Amniotic stem cell (primary cell): Measurements from ENCODE around the gene INMT.

Source experiments
- DNase-seq: peaks from one replicate; lab custom pipeline; 2025; lab: John Stamatoyannopoulos, UW

Gene INMT

DNA sequence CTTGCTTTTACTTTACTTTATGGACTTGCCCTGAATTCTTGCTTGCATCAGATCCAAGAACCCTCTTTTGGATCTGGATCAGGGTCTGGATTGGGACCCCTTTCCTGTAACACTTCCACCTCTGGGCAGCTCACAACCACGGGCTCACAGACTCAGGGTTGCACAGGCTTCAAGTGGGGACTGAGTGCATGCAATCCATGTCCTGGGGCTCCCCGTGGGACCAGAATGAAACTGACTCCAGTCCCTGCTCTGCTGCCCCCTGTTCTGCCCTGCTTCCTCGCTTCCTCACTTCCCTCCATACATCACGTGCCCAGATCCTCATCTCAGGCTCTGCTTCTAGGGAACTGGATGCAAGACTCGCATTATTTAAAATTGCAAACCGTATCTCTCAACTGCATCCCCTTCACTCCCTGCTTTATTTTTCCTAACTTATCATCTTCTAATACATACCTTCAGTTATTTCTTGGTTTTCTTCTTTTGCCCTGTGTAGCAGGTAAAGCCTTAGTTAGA, 23.3 kb upstream of the INMT start:
- DNase-seq: no peak

DNA sequence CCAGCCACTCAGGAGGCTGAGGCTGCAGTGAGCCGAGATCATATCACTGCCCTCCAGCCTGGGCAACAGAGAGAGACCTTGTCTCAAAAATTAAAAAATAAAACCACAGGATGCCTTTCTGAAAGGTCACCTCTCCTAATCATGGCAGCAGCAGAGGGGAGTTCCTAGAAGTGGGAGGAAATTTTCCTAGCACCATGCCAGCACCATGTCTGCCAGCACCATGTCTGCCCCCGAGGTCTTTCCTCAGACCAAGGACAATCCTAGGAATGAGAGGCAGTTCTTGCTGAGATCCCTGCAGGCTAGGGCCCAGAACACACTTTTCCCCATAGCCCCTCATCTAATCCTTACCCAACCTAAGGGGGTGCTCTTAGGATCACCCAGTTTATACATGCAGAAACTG, 22.3 kb upstream of the INMT start:
- no peak for DNase-seq

DNA sequence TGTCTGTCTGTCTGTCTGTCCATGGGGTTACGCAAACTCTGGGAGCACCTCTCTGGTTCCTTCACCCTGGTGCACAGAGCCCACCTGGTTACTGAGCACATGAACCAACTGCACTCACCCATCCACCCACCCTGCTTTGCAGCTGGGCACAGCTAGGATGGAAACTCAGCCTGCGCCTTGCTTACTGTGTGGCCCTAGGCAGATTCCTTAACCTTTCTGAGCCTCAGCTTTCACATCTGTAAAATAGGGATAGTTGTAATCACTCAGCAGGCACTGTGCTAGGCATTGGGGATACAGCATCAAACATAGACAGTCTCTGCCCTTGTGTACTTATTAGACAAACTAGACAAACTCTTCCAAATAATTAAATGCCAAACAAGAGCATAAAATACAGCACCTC, 21.8 kb upstream of the INMT start:
- no peak for DNase-seq

DNA sequence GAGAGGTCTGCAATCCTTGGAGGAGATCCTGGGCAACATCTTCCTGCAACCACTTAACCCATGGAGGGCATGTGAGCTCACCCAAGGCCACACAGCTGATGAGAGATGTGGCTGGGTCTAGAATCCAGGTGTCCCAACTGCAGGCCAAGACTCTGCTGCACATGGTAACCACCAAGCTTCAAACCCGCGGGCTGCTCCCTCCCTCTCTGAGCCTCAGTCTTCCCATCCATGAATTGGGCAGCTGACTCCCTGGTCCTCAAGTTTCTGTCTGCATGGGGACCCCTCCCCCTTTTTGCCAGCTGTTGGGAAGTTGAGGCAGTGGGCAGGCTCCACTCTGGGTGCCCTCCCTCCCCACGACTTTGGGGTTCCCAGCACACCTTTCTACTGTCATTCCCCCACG, 20.9 kb upstream of the INMT start:
- no peak for DNase-seq

DNA sequence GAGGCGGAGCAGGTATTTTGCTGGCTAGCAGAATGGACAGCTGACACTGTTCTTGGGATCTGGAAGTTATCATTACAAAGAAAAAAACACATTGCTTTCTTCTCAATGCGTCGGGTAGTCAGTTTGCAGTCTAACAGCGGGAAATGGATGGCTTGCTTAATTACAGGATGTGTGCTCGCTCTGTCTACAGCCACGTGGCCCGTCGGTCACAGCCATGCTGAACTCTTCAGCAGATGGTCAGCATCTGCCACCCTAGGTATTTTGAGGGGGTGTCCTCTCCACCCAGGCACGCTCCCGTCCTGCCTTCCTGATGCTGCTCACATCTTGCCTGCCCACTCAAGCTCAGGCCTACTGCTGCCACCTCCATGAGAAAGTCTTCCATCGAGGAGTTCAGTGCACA, 20.4 kb upstream of the INMT start:
- no peak for DNase-seq

DNA sequence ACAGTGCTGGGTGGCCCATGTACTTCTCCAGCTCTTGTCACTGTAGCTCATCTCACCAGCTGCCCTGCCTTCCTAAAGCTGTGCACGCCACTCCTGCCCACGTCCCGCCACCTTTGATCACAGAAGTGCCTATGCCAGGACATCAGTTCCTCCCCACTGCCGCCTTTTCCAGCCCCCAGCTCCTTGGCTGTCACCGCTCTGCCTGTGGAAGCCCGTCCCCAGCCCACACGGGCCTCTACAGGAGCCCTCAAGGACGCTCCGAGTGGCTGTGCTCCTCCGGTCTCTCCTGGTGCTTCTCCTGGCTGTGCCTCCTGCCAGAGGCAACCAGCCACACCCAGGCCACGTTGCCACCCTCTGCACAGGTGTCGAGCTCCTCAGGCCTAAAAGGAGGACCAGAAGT, 19.3 kb upstream of the INMT start:
- no peak for DNase-seq

DNA sequence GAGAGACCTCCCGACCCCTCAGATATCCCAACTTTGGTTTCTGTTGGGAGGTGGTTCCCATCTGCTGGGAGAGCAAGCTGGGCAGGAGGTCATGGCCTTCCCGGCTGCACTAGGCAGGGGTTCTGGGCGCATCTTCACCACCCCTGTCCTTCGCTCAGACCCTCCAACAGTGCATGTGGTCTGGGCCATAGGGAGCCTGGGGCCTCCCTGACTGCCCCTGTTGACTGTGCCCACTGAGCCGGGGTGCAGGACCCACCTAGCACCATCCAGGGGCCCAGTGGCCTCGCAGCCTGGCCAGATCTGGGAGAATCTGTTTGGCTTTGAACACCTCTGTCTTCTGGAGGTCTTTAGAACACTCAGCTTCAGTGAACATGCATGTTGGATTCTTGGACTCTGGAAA, 18.7 kb upstream of the INMT start:
- no peak for DNase-seq

DNA sequence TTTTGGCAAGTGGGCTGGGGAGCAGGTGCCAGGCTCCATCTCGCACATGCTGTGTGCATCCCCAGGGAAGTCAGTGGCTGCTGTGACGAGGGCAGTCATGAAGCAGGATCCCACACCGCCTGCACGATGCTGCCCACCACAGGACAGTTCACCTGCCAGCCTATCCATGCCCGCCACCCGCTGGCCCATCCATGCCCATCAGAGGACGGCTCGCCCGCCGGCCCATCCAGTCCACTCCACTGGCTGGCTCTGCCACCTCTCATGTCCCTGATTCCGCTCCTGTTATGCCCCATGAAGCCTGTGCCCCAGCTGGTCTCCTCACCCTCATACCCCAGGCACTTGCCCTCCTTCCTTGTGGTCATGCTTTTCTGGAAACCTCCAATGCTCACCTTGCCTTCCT, 18.2 kb upstream of the INMT start:
- DNase-seq: no peak

DNA sequence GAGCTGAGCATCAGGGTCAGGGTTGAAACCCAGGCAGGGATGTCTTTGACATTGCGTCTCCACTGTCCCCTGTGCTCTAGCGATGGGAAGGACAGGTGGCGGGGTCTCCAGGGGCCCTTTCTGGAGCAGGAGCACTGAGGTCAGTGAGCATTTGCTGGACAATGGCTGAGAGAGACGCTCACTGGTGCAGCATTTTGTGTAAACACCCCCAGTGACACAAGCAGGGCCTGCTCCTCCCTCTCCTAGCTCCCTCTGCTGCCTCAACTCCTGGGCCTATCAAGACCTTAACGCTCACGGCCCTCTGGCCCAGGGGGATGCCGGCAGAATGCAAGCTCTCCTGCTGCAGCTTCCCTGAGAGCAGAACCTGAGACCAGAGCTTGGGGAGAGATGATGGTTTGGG, 17.4 kb upstream of the INMT start:
- DNase-seq: no peak

DNA sequence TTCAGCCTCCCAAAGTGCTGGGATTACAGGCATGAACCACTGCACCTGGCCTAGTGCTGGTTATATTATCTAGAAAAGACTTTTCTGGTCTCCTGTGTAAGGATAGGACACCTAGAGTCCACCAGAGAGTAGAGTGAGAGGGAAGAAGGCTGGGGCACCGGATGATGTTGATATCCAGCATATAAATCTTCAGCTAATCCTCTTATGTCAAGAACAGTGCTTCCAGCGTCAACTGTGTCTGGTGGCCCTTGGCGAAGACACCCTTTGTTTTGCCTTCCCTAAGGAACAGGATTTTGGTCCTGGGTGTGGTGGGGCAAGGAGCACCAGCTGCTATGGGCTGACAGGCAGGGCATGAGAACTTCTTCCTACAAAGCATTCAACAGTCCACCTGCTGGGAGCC, 16.3 kb upstream of the INMT start:
- DNase-seq: no peak

DNA sequence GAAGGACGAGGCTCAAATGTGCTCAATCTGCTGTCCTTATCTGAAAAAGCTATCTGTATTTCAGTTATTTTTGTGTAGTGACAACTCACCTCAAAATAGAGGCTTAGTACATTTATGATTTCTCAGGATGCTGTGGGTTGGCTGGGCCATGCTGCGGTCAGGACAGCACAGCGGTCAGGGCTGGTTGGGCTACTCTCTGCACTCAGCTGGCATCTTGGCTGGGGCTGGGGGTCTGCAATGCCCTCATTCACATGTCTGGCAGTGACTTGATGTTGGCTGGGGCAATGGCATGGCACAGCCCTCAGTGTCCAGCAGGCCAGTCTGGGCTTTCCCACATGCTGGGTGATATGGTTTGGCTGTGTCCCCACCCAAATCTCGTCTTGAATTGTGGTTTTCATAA, 15.6 kb upstream of the INMT start:
- DNase-seq: no peak

DNA sequence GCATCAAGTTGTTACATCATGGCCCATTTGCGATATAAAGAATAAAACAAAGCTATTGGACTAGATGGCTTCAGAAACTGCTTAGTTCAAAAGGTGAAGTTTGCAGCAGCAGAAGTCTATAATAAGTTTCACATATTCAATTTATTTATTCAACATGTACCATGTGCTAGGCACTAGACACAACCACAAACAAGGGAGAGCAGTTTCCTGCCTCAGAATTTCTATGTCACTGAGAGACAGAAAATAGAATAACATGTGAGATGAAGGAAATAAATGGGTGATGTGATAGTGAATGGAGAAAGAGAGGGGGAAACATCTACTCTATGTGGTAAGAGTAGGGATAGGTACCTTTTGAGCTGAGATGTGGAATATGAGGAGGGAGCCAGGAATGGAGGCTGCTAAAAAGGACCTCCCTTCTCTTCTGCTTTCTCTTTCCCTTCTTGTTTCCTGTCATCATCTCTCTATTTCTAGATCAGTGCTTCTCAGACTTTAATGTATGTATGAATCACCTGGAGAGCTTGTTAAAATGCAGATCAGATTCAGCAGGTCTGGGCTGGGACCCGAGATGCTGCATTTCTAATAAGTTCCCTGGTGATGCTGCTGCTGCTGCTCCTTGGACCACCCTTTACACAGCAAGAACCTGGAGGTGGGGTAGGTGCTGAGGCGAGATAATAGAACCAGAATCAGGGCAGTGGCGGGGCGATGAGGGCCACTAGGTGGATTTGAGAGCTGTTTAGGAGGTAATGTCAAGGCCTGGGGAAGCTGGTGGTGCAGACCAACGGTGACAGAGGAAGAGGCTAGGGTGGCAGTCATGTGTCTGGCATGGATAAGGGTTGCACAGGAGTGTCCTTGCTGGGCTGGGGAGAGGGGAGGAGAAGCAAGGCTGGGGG, 13.7 kb upstream of the INMT start:
- no peak for DNase-seq

DNA sequence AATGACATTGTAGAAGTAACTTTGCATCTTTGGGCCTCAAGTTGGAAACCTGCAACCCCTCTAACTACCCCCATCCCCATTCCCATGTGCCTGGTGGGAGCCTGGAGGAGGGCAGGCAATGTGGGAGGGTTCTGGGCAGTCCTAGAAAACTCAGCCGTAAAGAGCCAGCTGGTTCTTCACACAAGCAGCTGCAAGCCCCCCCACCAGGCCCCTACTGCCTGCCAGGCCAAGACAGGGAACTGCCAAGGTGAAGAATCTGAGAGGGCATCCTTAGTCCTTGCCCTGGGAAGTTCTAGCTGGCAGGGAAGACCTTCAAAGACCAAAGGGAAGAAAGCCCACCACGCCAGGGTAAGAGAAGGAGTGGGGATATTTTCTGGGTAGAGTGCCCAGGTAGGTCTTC, 12.2 kb upstream of the INMT start:
- no peak for DNase-seq

DNA sequence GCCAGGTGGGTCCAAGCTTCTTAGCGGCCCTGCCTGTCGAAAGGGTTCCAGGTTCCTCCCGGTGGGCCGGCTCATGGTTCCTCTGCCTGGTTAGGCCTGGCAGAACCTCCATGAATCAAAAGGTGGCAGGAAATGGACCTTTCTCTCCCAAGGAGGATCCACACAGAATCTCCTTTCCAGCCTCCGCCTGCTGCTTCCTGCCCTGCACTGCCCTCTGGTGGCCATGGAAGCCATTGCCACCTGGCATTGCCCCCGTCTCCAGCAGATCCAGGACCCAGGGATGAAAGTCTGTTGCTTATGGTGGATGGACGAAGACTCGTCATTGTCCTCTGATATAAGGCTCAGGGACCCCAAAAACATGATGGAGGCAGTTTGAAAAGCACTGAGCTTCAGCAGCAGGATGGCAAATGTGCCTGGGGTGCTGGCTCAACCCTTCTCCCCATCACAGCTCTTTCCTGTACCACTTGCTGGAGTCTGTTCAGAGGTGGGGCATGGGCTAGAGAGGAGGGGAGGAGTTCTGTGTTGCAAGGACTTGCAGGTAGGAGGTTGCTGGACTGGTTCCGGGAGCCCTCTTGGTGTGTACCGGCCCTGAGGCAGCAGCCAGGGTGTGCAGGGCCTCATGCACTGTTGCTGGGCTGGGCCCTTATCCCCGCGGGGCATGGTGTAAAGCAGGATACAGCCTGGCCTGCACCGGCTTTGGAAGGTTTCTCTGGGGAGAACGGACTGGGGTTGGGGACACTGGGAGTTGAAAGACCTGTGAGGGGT, 11.3 kb upstream of the INMT start:
- DNase-seq: peak; percentile 36

DNA sequence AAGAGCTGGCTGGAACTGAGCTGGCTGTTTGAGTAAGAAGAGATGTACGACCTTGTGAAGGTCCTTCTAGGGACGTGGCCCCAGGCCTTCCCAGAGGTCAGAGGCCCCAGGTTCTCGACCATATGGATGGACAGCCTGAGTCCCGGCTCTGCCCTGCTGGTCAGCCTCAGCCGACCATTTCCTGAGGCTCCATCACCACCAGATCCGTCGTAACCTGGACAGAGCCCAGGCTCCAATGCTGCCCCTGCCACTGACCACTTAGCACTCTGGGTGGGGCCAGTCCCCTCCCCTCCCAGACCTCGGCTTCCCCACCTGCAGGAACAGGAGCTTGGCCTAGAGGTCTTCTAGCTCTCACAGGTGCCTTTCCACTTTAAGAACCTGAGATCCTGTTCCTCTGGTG, 10.6 kb upstream of the INMT start:
- DNase-seq: no peak

DNA sequence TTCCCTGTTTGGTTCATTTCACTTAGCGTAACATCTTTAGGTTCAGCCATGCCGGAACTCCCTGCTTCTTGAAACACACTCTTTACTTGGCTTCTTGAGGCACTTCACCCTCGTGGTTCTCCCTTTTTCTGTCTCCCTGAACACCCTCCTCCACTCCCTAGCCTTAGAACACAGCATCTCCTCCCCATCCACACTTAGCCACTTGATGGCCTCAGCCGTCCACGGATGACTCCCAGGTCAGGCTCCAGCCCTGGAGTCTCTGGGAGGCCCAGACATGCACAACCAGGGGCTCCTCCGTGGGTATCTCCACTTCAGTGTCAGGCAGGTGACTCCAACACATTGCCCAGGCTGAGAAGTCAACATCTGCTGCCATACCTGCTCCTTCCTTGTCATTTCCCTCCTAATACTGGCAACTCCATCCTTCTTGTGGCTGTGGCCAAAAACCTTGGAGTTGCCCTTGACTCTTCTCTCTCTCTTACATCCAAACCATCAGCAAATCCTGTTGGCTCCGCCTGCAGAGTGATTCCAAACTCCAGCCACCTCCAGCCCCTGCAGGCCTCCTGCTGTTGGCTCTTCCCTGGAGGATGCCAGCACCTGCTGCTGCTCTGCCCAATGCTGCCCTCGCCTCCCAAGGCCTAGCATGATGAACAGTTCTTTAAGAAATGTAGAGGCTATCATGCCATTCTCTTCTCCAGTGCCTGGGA, 8.4 kb upstream of the INMT start:
- DNase-seq: no peak

DNA sequence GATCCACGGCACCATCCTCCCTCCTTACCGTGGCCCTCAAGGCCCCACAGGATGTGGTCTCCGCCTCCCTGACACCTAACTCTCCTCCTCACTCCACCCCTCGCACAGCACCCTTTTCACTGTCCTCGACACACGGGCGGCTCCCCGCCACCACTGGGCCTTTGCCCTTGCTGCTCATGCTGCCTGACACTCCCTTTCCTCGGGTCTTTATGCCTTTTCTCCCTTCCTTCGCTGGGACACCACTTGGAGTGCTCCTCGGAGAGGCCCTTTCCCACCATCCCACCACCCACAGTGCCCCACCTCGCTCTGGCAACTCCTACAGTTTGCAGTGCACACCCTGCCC, 7.9 kb upstream of the INMT start:
- no peak for DNase-seq

DNA sequence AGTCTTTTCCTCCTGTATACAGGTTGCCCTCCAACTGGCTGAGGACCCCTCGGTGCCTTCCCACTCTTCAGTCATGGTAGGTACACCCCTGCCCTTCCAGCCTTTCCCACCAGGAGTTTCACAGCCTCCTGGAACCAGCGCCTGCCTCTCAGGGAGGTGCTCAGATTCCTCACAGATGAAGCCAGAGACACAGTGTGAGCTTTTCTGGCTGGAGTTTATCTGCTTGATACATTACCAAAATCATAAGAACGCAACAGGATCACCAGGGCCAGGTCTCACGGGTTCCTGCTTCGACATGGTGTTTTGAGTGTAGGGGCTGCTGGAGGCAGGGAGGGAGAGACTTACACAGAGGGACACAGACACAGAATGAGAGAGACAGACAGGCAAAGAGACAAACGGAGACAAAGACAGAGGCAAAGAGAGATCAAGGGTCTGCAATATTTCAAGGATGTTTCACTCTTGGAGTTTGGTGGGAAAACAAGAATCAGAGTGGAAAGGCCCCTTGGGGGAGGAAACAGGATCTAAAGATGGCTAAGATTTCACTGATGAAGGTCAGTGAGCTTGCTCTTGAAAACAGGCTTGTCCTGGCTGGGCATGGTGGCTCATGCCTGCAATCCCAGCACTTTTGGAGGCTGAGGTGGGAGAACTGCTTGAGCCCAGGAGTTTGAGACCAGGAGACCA, 6.5 kb upstream of the INMT start:
- DNase-seq: no peak

DNA sequence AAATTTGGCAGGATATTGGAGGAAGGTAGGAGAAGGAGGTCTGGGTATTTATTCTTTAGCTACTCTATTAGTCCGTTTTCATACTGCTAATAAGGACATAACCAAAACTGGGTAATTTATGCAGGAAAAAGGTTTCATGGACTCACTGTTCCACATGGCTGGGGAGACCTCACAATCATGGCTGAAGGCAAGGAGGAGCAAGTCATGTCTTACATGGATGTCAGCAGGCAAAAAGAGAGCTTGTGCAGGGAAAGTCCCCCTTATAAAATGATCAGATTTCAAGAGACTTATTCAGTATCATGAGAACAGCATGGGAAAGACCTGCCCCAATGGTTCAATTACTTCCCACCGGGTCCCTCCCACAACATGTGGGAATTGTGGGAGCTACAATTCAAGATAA, 1.9 kb upstream of the INMT start:
- DNase-seq: no peak

DNA sequence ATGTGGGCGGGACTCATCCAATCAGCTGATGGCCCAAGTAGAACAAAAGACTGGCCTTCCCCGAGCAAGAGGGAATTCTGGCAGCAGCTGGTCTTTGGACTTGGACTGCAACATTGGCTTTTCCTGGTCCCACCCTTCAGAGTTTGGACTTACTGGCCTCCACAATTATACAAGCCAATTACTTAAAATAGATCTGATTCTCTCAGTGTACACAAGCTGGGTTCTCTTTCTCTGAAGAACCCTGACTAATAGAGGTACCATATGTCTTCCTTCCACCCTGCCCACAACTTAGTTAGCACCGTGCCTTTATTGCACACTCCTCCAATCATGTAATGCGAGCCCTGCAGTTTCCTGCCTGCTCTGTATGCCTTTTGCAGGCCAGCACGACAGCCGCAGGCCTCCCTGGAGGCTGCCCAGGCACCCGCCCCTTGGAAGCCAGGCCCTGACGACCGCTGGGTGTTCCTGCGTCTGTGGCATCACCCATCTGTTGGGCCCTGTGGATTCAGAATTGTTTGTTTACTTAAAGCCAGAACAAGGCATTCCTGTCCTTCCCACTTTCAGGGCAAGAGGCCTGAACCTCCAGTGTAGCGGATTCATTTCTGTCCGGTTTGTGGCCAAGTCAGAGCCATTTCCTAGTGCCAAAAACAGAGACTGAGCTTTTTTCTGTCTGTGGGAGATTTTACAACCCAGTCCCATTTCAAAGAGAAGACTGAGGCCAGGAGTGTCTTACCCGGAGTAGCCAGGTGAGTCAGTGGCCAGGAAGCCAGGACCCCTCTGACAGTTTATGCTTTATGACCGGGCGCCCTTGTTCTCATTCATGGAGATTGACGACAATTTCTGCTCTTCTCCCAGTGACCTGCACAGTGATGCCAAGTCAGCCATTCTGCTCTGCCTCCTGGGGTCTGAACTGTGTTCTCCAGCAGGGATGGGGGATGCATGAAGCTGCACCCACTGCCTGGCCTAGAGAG, 968 bp upstream of the INMT start:
- no peak for DNase-seq

DNA sequence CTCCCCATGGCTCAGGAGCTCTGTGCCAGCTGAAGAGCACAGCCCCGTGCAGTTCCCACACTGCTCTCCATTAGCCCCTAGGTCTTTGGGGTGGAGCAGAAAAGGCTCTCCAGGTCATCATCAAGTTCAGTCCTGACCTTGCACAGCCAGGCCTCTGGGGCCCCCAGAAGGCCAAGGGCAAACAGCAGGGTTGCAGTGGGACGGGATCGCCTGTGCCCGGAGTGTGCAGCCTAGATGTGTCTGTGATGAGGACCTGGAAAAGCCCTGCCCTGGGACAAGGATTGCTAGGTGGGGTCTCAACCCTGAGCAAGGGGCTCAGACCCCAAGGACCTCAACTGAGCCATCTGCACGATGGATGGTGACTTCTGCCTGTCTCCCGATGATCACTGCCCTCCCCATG, 549 bp downstream of the INMT start:
- no peak for DNase-seq
